Measurements from ENCODE around the gene TSEN2.

- TF ChIP-seq ZNF324 (CRISPR knock-in tag; IDR thresholded peaks at IDR 0.05) (no peak), ZNF584 (CRISPR knock-in tag; IDR thresholded peaks at IDR 0.05; ENCODE audit: low read depth) (no peak), CTCF (IDR thresholded peaks at IDR 0.05 in 2 of 3, conservative IDR thresholded peaks at IDR 0.05 in 1 of 3; ENCODE audit: insufficient read depth in 2 of 3, low read depth in 1 of 3, low read length in 3 of 3) (no peak)
Measured at GRCh38 chr3:12444582-12445471, 39.5 kb upstream of the TSEN2 start.

Measured in K562 (cell line).